Endothelial cell of umbilical vein (primary cell): ENCODE data around the gene ETV6. TPM values are rescaled to one million over a fixed set of nuclear protein-coding genes. Genes with fewer than 3 reads are reported as not detected.

Experiments used
- BruUV-seq: library from RNA; stranded (reverse); fragments of 400-500 nt; replicated peaks from 2 replicates; lab custom pipeline; 2021; lab: Mats Ljungman, UMichigan
- CTCF ChIA-PET: fragments of 300-600, 350-600 bp; sonication (Branson Sonifier 250); formaldehyde crosslinking; loops from one replicate; lab custom pipeline; 2021; ENCODE audit warnings: antibody characterized with exemption, inconsistent platforms; lab: Charles Lee
- POLR2A ChIA-PET: fragments of 300-600, 350-600 bp; sonication (Branson Sonifier 250); formaldehyde crosslinking; loops from one replicate; lab custom pipeline; 2021; ENCODE audit warnings: antibody characterized with exemption, inconsistent platforms; lab: Charles Lee
- DNase-seq: peaks from one replicate; pipeline ENCODE4 v3.0.0-alpha.2; 2011; ENCODE audit warnings: low read depth, low spot score
- FAIRE-seq: peaks from 2 replicates; lab custom pipeline; 2011; peaks lifted over from hg19 to GRCh38; lab: Jason Lieb, UNC
- H2AFZ ChIP-seq: 2 replicates; pipeline ENCODE4 v1.6.0; 2012; ENCODE audit warnings: low read depth, low read length, control low read depth, inconsistent platforms
- H3K27ac ChIP-seq: 2 replicates; pipeline ENCODE4 v1.5.1; 2011; ENCODE audit warnings: low read depth, mild to moderate bottlenecking, control low read depth, low read length, moderate library complexity; ENCODE audit not compliant: insufficient read depth
- H3K27me3 ChIP-seq, 2 experiments: 2 replicates each; pipeline versions ENCODE4 v1.6.0 to v1.6.1; 2011; ENCODE audit warnings: low read length in 2 of 2, mixed read lengths in 1 of 2; ENCODE audit not compliant: control insufficient read depth in 2 of 2, insufficient read depth in 2 of 2
- H3K36me3 ChIP-seq, 2 experiments: 2 replicates in 1 of 2; 3 replicates in 1 of 2; pipeline ENCODE4 v1.5.1; 2011; ENCODE audit warnings: low read length in 2 of 2, mild to moderate bottlenecking in 1 of 2, moderate library complexity in 1 of 2; ENCODE audit not compliant: control insufficient read depth in 2 of 2, insufficient read depth in 2 of 2; ENCODE audit errors: extremely low read depth in 1 of 2
- H3K4me1 ChIP-seq: 3 replicates; pipeline ENCODE4 v1.5.1; 2011; ENCODE audit warnings: mild to moderate bottlenecking, low read length; ENCODE audit not compliant: control insufficient read depth, insufficient read depth; ENCODE audit errors: extremely low read depth
- H3K4me2 ChIP-seq: 2 replicates; pipeline ENCODE4 v1.6.1; 2011; ENCODE audit warnings: low read length, control low read depth, mixed read lengths; ENCODE audit not compliant: insufficient read depth
- H3K4me3 ChIP-seq, 3 experiments: fragments of 200-600 bp in 1 of 3; sonication (generic), shearing (Covaris generic) in 1 of 3; replicated peaks in 1 of 3; 2 replicates each; pipeline ENCODE4 v1.5.1; 2011 to 2016; ENCODE audit warnings: control low read depth in 3 of 3, low read length in 3 of 3, mild to moderate bottlenecking in 2 of 3, inconsistent platforms in 1 of 3, low read depth in 1 of 3, moderate library complexity in 1 of 3; ENCODE audit not compliant: insufficient read depth in 1 of 3
- H3K79me2 ChIP-seq: 2 replicates; pipeline ENCODE4 v1.6.0; 2012; ENCODE audit warnings: low read length, inconsistent platforms; ENCODE audit not compliant: control insufficient read depth, insufficient read depth
- H3K9ac ChIP-seq: replicated peaks from 2 replicates; pipeline ENCODE3; 2011; ENCODE audit warnings: low read length, control low read depth; ENCODE audit not compliant: insufficient read depth; ENCODE audit errors: extremely low read depth
- H3K9me1 ChIP-seq: replicated peaks from 3 replicates; pipeline ENCODE4 v1.6.0; 2011; ENCODE audit warnings: mild to moderate bottlenecking, low read length; ENCODE audit not compliant: control insufficient read depth, insufficient read depth; ENCODE audit errors: extremely low read depth
- H3K9me3 ChIP-seq: replicated peaks from 2 replicates; pipeline ENCODE4 v1.5.1; 2012; ENCODE audit warnings: low read length, inconsistent platforms; ENCODE audit not compliant: control insufficient read depth, insufficient read depth
- H4K20me1 ChIP-seq: replicated peaks from 2 replicates; pipeline ENCODE3; 2011; ENCODE audit warnings: mild to moderate bottlenecking, low read length; ENCODE audit not compliant: control insufficient read depth, insufficient read depth; ENCODE audit errors: extremely low read depth
- CTCF ChIP-seq, 2 donors: IDR thresholded peaks; 1 replicate in 1 of 2; 2 replicates in 1 of 2; pipeline ENCODE4 v1.5.1; 2011; ENCODE audit warnings: low read length in 2 of 2, mild to moderate bottlenecking in 2 of 2, moderate library complexity in 2 of 2, control low read depth in 1 of 2, inconsistent platforms in 1 of 2, low read depth in 1 of 2; ENCODE audit not compliant: insufficient read depth in 1 of 2; ENCODE audit errors: extremely low read depth in 1 of 2
- EZH2 ChIP-seq: IDR thresholded peaks from 2 replicates; pipeline ENCODE4 v1.6.1; 2012; ENCODE audit warnings: borderline replicate concordance, low read depth, mild to moderate bottlenecking, moderate library complexity, low read length, inconsistent platforms; ENCODE audit not compliant: severe bottlenecking
- FOS ChIP-seq: IDR thresholded peaks from 2 replicates; pipeline ENCODE4 v1.6.1; 2011; ENCODE audit warnings: mild to moderate bottlenecking, low read length, moderate library complexity, borderline replicate concordance; ENCODE audit not compliant: insufficient read depth
- GATA2 ChIP-seq: IDR thresholded peaks from 2 replicates; pipeline ENCODE4 v1.7.0; 2011; ENCODE audit warnings: low read depth, mild to moderate bottlenecking, moderate library complexity, mixed read lengths, low read length; ENCODE audit not compliant: insufficient read length, insufficient read depth
- JUN ChIP-seq: IDR thresholded peaks from 2 replicates; pipeline ENCODE4 v1.6.1; 2011; ENCODE audit warnings: borderline replicate concordance, low read depth; ENCODE audit not compliant: insufficient read length, insufficient read depth
- MAX ChIP-seq: IDR thresholded peaks from 2 replicates; pipeline ENCODE4 v1.6.1; 2011; ENCODE audit not compliant: insufficient read depth, insufficient read length
- MYC ChIP-seq: IDR thresholded peaks from one replicate; pipeline ENCODE4 v1.6.1; 2011; ENCODE audit warnings: mild to moderate bottlenecking, low read depth, low read length
- POLR2A ChIP-seq: IDR thresholded peaks from 2 replicates; pipeline ENCODE4 v1.6.1; 2012; ENCODE audit warnings: low read depth, mild to moderate bottlenecking, control low read depth, low read length
- POLR2AphosphoS5 ChIP-seq: IDR thresholded peaks from 2 replicates; pipeline ENCODE4 v1.6.1; 2012; ENCODE audit warnings: low read depth, mild to moderate bottlenecking, control low read depth, low read length, moderate library complexity; ENCODE audit not compliant: insufficient read depth
- dilution Hi-C: fragments of 300-500 bp; cut with MboI; formaldehyde crosslinking; loops from one replicate; pipeline ENCODE4 v1.15.0; 2019; ENCODE audit warnings: low sequenced_read_pairs; ENCODE audit not compliant: extremely low pct_ligation_motif_present
- intact Hi-C: fragments of 100-400 bp; cut with micrococcal nuclease; formaldehyde crosslinking; loops from one replicate; pipeline ENCODE4 v1.10.0; 2022
- polyA plus RNA-seq, 4 experiments: library from polyadenylated mRNA; depleted of rRNA in 3 of 4; stranded (reverse) in 3 of 4; unstranded in 1 of 4; fragments of >200 nt; gene quantifications; 2 replicates each; pipeline versions ENCODE4 v1.2.1 to v1.2.3, GENCODE V29; 2011 to 2012; ENCODE audit warnings: missing spikeins in 1 of 4
- total RNA-seq: library from RNA; stranded (reverse); gene quantifications from 2 replicates; pipeline ENCODE4 v1.2.3, GENCODE V29; 2021

ETV6 gene
- total and polyA plus RNA-seq, 2 donors (not counting 3 experiments of a cell fraction or from before 2014, with no cell fraction given): 15.9 to 57.1 TPM

GRCh38 chr12:11882301-11883019, 233.0 kb downstream of the ETV6 start:
- TF ChIP-seq FOS (peak; percentile 46), EZH2 (no peak), MYC (no peak), MAX (no peak), POLR2A (no peak), GATA2 (no peak), POLR2AphosphoS5 (peak; percentile 35), JUN (peak; percentile 1), CTCF (IDR thresholded peaks at IDR 0.05; ENCODE audit: extremely low read depth in 1 of 2, insufficient read depth in 1 of 2, low read depth in 1 of 2, low read length in 2 of 2) (no peak)
- no peaks in the 10 kb centered on the region for H3K9me3 ChIP-seq
- peak overlapping the region; percentile 6 for H3K27ac ChIP-seq
- no peak overlapping the region for H3K4me2 ChIP-seq
- peaks cover 0 to 9% of the 10 kb centered on the region in 2 experiments for H3K36me3 ChIP-seq
- no peak overlapping the region for H3K9ac ChIP-seq
- POLR2A ChIA-PET: no interaction called here
- H3K9me1 ChIP-seq: no peaks in the 10 kb centered on the region
- no peak overlapping the region for H3K4me3 ChIP-seq
- H4K20me1 ChIP-seq: no peaks in the 10 kb centered on the region
- H2AFZ ChIP-seq: no peak overlapping the region
- intact Hi-C loops (loop anchor here (5.0 kb wide), 1 partner anchor 135 kb away; no protein-coding TSS in a partner anchor), dilution Hi-C loops (no loop called here)
- CTCF ChIA-PET: interaction anchor here (1.2 kb wide), 1 partner anchor 301 kb away, joined by 5 read pairs; no protein-coding TSS in a partner anchor
- BruUV-seq: no TSS peak
- FAIRE-seq (peak; percentile 37), DNase-seq (peak; percentile 45)
- H3K4me1 ChIP-seq: peaks cover 79% of the 10 kb centered on the region
- no peaks in the 10 kb centered on the region for H3K27me3 ChIP-seq
- H3K79me2 ChIP-seq: peaks cover 15% of the 10 kb centered on the region
